SKM-1 treated with dmso at 0.1 percent for 144 hours (cell line): ENCODE data around the gene RHEBL1.

Source experiments
- DNase-seq: peaks from one replicate; lab custom pipeline; 2025; ENCODE audit not compliant: unreplicated experiment; lab: John Stamatoyannopoulos, UW

Gene RHEBL1

DNA sequence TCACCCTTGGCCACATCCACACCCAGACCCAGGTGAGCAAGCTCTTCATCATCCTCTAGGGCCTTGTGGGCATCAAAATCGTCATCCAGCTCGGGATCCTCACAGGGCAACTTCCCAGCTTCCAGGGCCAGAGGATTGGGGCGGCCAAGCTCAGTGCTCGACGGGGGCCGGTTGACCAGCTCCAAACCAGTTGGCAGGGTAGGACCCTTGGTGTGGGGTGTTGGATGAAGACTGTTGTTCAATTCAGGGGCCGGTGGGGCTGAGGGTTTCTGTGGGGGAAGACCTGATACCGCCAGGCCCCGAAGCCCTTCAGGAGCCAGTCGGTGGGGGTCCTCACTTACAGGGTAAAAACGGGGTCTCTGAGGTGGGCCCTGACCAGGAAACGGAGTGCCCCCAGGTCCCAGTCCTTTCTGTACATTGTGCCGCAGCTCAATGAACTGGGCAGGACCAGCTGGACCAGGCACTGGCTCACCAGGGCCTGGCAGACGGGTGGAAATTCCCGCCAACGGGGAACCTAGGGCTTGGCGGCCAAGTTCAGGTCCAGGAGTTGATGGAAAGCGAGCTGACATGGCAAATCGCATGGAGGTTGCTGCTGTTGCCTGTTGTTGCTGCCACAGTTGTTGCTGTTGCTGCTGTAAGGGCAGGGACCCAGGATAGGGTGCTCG is 31.4 kb downstream of the RHEBL1 start:
- DNase-seq = no peak

GRCh38 chr12:49037947-49038237 is 31.9 kb downstream of the RHEBL1 start:
- DNase-seq = no peak

DNA sequence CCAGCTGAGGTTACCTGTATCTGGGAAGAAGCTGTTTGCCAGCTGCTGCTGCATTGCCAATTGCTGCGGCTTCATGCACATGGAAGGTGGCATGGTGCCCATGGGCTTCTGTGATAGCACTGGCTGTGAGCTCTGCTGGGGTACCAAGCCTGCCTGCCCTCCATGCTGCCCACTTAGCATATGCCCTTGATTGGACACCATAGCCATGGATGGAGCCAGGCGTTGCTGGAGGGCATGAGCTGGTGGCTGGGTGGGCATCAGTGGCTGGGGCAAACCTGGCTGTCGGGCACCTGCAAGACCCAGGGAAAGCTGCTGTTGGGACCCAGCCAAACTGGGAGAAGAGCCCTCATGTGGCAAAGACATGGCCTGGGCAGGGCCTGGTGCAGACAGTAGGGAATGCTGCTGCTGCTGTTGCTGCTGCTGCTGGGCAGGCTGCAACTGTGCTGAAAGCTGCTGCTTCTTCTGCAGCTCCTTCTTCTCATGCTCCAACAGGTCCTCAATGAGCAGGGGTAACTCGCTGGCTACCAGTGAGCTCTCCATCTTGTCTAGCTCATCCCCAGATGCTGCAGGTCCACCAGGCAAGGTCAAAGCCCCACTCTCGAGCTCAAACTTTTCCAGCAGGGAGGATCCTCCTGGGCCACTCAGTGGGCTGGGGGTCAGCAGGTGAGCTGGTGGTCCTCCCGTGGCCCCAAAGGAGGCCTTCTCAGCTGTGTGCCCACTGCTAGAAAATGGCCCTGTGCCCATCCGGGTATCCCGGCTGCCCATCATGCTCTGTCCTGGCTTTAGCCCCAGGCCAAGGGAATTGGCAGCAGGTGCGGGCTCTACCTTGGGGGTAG is 32.5 kb downstream of the RHEBL1 start:
- no peak for DNase-seq

DNA sequence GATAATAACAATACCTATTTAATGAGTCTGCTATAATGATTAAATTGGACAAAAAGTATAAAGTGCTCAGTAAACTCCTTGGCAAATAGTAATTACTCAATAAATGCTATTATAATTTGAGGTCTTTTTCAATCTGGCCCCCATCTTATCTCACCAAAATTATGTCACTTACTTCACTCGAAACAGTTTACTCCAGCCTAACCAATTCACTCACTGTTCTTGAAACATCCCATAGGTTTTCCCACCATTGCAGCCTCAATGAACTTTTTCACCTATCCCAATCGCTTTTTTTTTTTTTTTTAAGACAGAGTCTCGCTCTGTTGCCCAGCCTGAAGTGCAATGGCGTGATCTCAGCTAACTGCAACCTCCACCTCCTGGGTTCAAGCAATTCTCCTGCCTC is 33.8 kb downstream of the RHEBL1 start:
- no peak for DNase-seq

GRCh38 chr12:49034286-49034622 is 35.5 kb downstream of the RHEBL1 start:
- DNase-seq = no peak

DNA sequence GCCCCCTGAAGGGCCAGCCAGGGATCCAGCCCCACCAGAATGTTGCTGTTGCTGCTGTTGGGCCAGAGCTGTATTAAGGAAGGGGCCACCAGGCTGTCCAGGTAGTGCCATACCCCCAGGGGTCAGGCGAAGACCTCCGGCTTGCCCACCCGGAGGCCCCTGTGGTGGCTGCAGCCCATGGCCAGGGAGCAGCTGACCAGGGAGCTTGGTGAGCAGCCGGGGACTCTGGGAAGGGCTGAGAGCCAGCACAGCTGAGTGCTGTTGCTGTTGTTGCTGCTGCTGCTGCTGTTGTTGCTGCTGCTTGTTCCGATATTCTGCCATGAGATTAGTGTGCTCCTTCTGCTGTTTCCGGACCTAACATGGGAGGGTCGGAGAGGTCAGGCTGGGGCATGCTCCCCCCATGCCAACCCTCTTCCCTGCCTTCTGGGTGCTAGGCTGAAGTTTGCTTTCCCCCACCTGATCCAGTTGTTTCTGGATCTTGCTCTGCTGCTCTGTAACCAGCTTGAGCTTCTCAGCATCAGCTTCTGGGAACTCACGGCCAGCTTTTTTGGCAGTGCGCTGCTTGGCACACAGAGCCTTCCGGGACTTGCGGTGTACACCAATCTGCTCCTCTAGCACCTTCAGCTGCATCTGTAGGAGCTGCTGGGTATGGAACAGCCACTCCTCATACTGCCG is 36.0 kb downstream of the RHEBL1 start:
- DNase-seq = no peak

GRCh38 chr12:49032679-49033447 is 36.9 kb downstream of the RHEBL1 start:
- no peak for DNase-seq

- no peak for DNase-seq
Observed at GRCh38 chr12:49032276-49032675, 37.5 kb downstream of the RHEBL1 start.

DNA sequence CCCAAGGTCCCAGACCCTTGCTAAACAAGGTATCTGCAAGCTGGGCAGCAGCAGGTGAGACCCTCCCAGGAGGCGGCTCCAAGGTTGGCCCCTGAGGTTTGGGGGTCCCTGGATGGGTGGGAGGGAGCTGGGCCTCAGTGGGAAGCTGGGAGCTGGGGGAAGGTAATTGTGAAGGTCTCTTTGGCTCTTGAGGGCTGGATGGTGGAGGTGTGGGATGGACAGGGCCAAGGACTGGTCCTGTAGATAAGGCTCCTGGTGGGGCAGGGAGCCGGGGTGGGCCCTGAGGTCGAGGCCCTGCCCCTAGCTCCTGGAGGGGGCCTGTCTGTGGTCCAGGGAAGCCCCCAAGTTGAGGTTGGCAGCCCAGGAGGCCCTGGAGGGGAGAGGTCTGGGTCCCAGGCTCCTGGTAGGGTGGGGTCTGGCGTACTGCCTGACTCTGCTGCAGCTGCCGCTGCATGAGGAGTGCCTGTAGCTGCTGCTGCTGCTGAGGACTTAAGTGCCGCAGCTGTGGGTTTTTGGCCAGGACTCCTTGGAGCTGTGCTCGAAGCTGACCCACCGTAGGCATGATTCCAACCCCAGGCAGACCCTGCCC is 38.1 kb downstream of the RHEBL1 start:
- DNase-seq = no peak

- DNase-seq = no peak
Observed at GRCh38 chr12:49030714-49031572, 38.8 kb downstream of the RHEBL1 start.

DNA sequence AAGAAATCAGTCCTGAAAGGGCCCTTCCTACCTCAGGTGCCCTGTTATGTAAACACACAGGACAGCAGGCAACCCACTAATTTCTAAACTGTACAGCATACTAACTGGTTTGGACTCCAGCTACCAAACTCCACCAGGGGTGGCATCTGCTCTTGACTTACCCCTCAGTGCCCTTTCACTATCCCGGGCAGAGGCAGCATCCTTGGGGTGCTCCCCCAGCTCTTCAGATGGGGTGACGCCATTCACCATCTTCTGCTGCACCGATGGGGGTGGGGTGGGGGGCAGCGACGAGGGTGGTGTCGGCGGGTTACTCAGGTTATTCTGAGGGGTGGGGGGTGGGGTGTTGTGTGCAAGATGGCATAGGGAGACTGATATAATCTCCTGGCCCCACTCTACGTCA is 39.7 kb downstream of the RHEBL1 start:
- no peak for DNase-seq

- no peak for DNase-seq
Observed at GRCh38 chr12:49028666-49029275, 41.0 kb downstream of the RHEBL1 start.

DNA sequence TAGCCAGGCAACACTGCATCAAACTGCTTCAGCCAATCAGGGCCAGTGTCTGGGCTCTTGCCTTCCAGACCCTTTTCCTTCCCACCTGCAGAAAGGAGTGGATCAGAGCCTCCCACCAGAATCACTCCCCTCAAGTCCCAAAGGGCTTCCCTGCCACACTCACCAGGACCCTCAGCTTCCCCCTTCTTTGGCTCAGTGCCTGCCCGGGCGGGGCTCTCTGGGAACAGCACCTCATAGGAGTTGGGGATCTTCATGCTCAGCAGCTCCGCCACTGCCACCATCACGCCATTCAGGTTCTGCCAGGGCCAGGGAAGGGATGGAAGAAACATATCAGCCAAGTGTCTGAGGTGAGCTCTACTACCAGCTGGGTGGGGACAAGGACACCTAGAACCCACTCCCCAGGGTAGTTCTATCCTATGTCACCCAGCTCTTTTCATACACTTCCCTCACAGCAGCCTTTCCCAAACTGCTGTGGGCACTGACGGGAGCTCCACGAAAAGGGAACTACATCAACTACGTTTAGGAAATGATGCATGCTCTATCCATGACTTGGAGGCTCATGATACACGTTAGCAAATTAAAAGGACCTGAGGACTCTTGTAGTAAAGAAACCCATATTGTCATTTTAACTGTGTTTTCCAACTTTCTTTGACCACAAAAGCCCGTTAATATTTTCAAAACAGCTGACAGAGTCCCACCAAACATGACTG is 41.8 kb downstream of the RHEBL1 start:
- DNase-seq = no peak

DNA sequence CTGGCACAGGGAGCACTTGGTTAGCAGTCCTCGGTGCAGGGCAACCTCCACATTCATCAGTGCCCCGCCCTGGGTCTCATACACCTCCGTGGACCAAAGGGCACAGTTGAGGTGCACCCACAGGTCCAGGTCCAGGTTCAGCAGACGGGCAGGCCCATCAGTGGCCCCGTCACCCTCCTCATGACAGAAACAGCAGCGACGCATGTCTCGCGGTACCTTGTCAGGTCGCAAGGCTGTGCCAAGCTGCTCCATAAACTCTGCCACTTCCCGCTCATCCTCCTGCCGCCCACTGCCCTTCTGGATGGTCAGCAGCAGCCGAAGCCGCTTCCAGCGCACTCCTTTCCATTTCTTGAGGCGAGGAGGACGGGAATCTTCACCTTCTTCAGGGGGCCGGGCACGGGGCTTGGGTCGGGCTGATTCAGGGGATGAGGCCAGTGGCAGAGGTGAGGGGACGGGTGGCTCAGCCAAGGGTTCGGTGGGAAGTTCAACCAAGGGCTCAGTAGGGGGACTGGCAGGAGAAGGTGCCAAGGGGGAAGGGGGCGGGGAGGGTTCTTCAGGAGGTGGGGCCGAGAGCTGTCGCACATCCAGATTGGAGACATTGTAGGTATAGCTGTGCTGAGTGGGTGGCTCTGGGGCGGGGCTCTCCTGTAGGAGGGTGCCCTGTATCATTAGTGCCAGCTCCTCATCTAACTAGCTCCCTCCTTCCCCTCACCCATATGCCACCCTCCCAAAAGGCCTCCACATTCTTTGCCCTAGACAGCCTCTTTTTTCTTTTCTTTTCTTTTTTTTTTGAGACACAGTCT is 42.9 kb downstream of the RHEBL1 start:
- no peak for DNase-seq

GRCh38 chr12:49026101-49026500 is 43.7 kb downstream of the RHEBL1 start:
- DNase-seq = no peak

DNA sequence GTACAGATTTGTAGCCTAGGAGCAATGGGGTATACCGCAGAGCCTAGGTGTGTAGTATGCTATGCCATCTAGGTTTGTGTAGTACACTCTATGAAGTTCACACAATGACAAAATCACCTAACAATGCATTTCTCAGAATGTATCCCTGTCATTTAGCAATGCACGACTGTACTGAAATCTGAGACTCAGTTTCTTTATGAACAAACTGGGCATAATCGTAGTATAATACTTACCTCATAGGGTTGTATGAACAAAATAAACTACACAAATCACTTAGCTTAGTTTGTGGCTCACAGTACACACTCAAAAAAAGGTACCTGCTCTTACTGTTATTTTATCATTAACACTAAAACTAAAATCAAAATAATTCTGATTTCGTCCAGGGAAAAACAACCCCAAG is 44.3 kb downstream of the RHEBL1 start:
- DNase-seq = no peak

- DNase-seq = no peak
Observed at GRCh38 chr12:49024543-49024942, 45.2 kb downstream of the RHEBL1 start.

DNA sequence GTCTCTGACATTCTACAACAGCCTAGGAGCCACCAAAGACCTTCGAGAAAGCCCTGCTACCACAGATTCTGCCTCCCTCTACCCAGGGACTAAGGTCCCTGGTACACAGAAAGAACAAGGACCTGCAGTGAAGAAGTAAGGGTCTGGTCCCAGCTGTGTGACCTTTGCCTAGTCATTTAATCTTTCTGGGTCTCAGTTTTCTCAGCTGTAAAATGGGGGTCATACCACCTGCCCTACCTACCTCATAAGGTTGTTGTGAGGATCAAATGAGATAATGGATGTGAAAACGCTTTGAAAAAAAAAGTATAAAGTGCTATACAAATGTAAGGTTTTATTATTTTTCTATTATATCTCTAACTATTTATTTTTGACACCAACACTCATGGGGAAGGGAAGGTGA is 46.0 kb downstream of the RHEBL1 start:
- no peak for DNase-seq
